SK-N-SH treated with all-trans-retinoic acid at 6 μM for 48 hours (cell line): ENCODE results near the gene IQSEC1.

Experiments
- ARNTL ChIP-seq: fragments of 450-650 bp; formaldehyde crosslinking; IDR thresholded peaks from 2 replicates; pipeline ENCODE4 v1.5.0; 2020; ENCODE audit warnings: low read depth, mild to moderate bottlenecking, moderate library complexity, borderline replicate concordance
- BACH2 ChIP-seq: fragments of 250-450 bp; sonication (Bioruptor Pico); IDR thresholded peaks from 2 replicates; pipeline ENCODE4 v1.9.0; 2021; ENCODE audit warnings: mild to moderate bottlenecking, borderline replicate concordance
- CREB5 ChIP-seq: fragments of 250-450 bp; sonication (Bioruptor Pico); IDR thresholded peaks from 2 replicates; pipeline ENCODE4 v1.5.1; 2020; ENCODE audit warnings: low read depth, mild to moderate bottlenecking, moderate library complexity
- CSDC2 ChIP-seq: fragments of 250-450 bp; sonication (Bioruptor Pico); IDR thresholded peaks from 2 replicates; pipeline ENCODE4 v1.5.0; 2020; ENCODE audit warnings: mild to moderate bottlenecking, moderate library complexity
- CSRNP3 ChIP-seq: fragments of 250-450 bp; sonication (Bioruptor Pico); IDR thresholded peaks from 2 replicates; pipeline ENCODE4 v1.5.1; 2021; ENCODE audit warnings: mild to moderate bottlenecking, moderate library complexity
- GLIS3 ChIP-seq: fragments of 250-450 bp; sonication (Bioruptor Pico); IDR thresholded peaks from 2 replicates; pipeline ENCODE4 v1.5.0; 2020; ENCODE audit warnings: mild to moderate bottlenecking, moderate library complexity
- OSR1 ChIP-seq: fragments of 250-450 bp; sonication (Bioruptor Pico); IDR thresholded peaks from 2 replicates; pipeline ENCODE4 v1.8.0; 2022; ENCODE audit warnings: moderate library complexity, mild to moderate bottlenecking, inconsistent platforms
- RARB ChIP-seq: fragments of 250-450 bp; sonication (Bioruptor Pico); IDR thresholded peaks from 2 replicates; pipeline ENCODE4 v1.8.0; 2021; ENCODE audit warnings: mild to moderate bottlenecking, moderate library complexity
- TCF4 ChIP-seq: fragments of 250-450 bp; sonication (Bioruptor Pico); IDR thresholded peaks from 2 replicates; pipeline ENCODE4 v1.8.0; 2021; ENCODE audit warnings: mild to moderate bottlenecking, moderate library complexity, borderline replicate concordance
- TOX ChIP-seq: fragments of 250-450 bp; sonication (Bioruptor Pico); IDR thresholded peaks from 2 replicates; pipeline ENCODE4 v1.8.0; 2021; ENCODE audit warnings: mild to moderate bottlenecking, moderate library complexity, borderline replicate concordance
- ZNF565 ChIP-seq: fragments of 450-650 bp; formaldehyde crosslinking; conservative IDR thresholded peaks from 2 replicates; pipeline ENCODE4 v1.5.0; 2020; ENCODE audit warnings: low read depth, mild to moderate bottlenecking, moderate library complexity
- ZNF8 ChIP-seq: fragments of 450-650 bp; formaldehyde crosslinking; IDR thresholded peaks from 2 replicates; pipeline ENCODE4 v1.5.0; 2020; ENCODE audit warnings: mild to moderate bottlenecking, moderate library complexity
- TF ChIP-seq, protein P1 (sequence below): fragments of 250-450 bp; sonication (Bioruptor Pico); IDR thresholded peaks from 2 replicates; pipeline ENCODE4 v1.5.0; 2020; ENCODE audit warnings: mild to moderate bottlenecking, moderate library complexity
- TF ChIP-seq, protein P2 (sequence below): fragments of 250-450 bp; sonication (Bioruptor Pico); IDR thresholded peaks from 2 replicates; pipeline ENCODE4 v1.8.0; 2020; ENCODE audit warnings: mild to moderate bottlenecking, moderate library complexity, borderline replicate concordance

- TF ChIP-seq CREB5 (CRISPR knock-in tag) (no peak), OSR1 (CRISPR knock-in tag) (no peak), RARB (CRISPR knock-in tag) (no peak), CSDC2 (no peak), TOX (CRISPR knock-in tag) (no peak), ZNF8 (CRISPR knock-in tag) (no peak), ZNF565 (no peak), TCF4 (no peak), CSRNP3 (CRISPR knock-in tag) (no peak), BACH2 (CRISPR knock-in tag) (no peak), ARNTL (CRISPR knock-in tag) (no peak), GLIS3 (CRISPR knock-in tag) (no peak)
- TF ChIP-seq, protein P1, sequence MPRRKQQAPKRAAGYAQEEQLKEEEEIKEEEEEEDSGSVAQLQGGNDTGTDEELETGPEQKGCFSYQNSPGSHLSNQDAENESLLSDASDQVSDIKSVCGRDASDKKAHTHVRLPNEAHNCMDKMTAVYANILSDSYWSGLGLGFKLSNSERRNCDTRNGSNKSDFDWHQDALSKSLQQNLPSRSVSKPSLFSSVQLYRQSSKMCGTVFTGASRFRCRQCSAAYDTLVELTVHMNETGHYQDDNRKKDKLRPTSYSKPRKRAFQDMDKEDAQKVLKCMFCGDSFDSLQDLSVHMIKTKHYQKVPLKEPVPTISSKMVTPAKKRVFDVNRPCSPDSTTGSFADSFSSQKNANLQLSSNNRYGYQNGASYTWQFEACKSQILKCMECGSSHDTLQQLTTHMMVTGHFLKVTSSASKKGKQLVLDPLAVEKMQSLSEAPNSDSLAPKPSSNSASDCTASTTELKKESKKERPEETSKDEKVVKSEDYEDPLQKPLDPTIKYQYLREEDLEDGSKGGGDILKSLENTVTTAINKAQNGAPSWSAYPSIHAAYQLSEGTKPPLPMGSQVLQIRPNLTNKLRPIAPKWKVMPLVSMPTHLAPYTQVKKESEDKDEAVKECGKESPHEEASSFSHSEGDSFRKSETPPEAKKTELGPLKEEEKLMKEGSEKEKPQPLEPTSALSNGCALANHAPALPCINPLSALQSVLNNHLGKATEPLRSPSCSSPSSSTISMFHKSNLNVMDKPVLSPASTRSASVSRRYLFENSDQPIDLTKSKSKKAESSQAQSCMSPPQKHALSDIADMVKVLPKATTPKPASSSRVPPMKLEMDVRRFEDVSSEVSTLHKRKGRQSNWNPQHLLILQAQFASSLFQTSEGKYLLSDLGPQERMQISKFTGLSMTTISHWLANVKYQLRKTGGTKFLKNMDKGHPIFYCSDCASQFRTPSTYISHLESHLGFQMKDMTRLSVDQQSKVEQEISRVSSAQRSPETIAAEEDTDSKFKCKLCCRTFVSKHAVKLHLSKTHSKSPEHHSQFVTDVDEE (CRISPR knock-in tag) = no peak
- TF ChIP-seq, protein P2, sequence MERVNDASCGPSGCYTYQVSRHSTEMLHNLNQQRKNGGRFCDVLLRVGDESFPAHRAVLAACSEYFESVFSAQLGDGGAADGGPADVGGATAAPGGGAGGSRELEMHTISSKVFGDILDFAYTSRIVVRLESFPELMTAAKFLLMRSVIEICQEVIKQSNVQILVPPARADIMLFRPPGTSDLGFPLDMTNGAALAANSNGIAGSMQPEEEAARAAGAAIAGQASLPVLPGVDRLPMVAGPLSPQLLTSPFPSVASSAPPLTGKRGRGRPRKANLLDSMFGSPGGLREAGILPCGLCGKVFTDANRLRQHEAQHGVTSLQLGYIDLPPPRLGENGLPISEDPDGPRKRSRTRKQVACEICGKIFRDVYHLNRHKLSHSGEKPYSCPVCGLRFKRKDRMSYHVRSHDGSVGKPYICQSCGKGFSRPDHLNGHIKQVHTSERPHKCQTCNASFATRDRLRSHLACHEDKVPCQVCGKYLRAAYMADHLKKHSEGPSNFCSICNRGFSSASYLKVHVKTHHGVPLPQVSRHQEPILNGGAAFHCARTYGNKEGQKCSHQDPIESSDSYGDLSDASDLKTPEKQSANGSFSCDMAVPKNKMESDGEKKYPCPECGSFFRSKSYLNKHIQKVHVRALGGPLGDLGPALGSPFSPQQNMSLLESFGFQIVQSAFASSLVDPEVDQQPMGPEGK (CRISPR knock-in tag) = no peak
These were observed 94.5 kb downstream of the IQSEC1 start for GRCh38 chr3:12978682-12979081.
